SHP77 (cell line): Measurements from ENCODE around the gene AGPAT4.
"Not testable (repeated sequence)": the region's sequence is repeated elsewhere in the genome, so short reads cannot be mapped to it uniquely, and the experiment has no call there.

Source experiments
- DNase-seq, 2 experiments: peaks; one replicate each; lab custom pipeline; 2025; lab: John Stamatoyannopoulos, UW

Gene AGPAT4

GRCh38 chr6:161138543-161139303 lies 135.1 kb downstream of the AGPAT4 start:
- DNase-seq = peak; percentile 21 to 42

DNA sequence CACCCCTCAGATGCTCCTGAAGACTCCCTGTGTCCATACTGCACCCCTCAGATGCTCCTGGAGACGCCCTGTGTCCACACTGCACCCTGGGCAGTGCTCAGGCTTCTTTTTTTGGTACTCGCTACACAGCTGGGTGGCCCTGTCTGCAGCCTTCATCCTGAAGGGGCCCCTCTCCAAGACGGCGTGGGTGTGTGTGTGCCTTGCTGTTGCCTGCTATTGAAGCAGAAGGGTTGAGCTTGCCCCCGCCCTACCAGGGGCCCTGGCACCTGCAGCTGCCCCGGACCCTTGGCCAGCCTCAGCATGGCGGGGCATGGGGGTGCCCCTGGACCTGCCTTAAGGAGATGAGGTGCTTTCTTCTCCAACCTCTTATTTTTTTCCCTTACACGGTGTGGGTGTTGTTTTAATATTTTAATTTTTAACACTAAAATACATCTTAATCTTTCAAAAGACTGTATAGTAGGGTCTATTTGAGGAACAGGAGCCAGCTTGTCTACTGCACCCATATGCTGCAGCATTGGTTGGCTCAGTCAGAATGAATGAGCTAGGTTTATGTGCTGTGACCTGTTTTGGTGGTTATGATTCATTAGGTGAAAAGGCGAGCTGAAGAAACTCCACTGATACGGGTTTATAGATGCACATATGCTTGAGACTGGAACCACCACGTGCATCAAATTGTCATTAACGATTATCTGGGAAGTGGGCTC lies 135.9 kb downstream of the AGPAT4 start:
- DNase-seq = no peak

GRCh38 chr6:161137320-161137719 lies 136.5 kb downstream of the AGPAT4 start:
- DNase-seq = no peak

DNA sequence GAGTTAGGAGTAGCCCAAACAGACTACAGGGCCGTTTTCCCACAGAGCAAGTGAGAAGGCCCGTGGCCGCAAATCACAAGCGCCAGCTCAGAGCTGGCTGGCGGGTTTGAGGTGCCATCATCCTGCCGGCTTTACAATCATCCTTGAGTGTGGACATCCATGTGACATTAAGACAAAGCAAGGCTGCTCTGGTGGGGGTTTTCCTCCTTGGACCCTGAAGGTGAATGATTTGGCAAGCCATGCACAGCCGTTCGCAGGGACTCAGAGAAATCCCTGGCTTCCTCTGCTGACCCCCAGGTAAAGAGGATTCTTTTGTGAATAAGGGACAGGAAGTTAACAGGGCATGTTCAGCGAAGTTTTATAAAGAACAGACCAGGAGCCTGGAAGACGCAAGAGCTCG lies 137.2 kb downstream of the AGPAT4 start:
- DNase-seq = no peak

DNA sequence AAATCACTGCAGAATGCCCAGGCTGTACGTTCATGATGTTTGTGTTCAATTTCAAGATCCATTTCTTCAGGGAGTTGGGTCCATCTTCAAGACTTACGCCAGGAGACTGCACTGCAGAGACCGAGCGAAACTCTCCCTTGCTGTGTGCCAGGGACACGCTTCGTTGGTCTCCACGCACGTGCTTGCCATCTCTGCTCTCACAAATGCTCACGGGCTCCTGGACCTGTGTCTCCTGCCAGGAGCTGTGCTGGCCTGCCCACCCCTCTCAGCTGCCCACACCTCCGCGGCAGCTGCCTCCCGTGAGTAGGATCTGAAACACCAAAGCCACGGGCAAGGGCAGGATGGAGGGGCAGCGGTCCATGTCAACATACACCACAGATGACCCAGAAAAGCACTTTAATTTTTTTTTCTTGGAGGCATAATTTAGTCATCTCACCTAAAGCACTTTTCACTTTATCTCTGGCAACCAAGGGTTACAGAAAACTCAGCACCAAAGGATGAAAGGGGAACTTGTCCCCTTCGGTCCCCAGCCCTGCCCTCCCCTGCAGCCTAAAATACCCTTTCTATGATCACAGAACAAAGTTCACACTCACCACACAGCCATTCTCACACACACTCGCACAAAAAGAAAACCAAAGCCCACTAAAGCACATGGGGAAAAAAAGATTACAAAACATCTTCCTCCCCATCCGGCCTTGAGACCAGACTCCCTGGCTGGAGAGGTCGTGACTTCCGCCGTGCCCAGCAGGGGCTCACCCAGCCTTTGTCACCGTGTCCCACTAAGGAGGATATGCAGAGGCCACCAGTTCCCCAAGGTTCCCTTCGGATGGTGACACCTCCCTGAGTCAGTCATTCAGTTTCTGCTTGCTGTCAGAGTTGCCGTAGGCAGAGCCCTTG lies 137.9 kb downstream of the AGPAT4 start:
- DNase-seq = no peak

- DNase-seq = no peak
These were observed 139.1 kb downstream of the AGPAT4 start for GRCh38 chr6:161134550-161135298.

DNA sequence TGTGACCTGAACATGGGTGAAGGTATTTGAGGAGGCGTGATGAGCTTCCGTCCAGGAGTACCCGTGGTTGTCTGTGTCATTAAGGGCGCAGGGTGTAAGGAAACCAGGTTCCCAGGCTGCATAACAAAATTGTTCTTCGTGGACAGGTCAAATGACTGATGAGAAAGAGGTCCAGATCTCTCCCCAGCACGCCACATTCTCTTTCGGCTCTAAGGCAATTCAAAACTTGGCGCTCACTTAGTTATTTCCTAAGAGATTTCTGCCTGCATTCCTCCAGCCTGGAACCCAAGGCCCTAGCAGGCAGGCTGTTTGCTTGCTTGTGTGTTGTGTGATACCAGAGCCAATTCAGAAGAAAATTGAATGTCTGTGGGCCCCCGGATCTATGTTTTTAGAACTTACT lies 139.9 kb downstream of the AGPAT4 start:
- no peak for DNase-seq

- no peak for DNase-seq
These were observed 141.5 kb downstream of the AGPAT4 start for GRCh38 chr6:161132384-161132783.

GRCh38 chr6:161130967-161131766 lies 142.7 kb downstream of the AGPAT4 start:
- DNase-seq = no peak

DNA sequence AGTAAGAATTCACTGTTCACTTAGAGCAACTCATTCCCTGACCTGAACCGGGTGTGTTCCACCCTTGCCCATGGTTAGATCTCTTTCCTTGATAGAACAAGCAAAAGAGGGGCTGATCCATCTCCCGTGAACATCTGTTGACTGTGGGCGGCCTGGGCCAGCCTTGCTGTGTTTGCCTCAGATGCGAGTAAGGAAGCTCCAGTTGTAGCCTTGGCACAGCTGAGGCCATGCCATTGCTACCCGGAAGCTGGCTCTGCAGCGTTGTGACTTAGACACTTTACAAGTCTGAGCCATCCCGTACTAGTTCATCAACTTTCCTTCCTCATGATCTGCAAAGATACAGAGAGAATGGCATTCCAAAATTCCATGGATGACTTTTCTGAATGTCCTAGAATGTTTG lies 143.3 kb downstream of the AGPAT4 start:
- no peak for DNase-seq

DNA sequence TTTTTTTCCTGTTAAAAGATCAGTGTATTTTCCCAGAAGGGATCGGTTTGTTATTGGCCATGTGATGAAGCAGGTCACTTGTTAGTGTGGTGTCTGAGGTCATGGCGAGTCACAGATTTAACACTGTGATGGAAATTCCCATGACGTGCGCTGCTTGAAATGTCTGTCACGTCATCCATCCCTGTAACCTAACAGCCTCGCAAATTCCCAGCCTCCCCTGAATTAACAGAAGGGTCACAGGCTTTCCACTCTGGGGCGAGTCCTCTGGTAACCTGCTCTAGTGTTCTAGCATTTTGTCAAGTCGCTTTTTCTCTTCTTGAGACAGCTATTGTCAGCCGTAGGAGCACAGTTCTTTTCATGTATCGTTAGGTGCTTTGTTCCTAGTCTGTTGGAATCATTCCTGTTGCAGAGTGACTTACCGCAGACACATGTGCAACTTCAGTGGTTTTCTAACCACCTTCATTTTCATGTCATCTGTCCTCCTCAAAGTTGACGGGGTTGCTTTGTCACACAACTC lies 145.1 kb downstream of the AGPAT4 start:
- DNase-seq = no peak

DNA sequence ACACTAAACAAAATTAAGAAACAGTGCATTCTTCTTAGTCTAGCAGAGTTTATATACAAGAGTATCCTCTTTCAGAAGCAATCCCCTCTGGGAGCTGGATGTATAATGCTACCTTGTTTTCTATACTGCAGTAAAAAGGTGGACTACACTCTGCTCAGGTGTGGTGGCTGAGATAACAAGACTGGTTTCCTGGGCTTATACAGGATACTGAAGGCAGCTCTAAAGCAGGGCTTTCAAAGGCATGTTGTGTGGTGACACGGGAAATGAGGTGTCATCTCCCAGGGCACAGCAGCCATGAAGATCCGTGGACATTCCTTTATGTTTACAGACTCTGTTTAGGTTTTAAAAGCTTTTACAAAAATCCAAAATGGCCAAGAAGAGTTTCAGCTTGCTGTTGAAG lies 145.6 kb downstream of the AGPAT4 start:
- no peak for DNase-seq

DNA sequence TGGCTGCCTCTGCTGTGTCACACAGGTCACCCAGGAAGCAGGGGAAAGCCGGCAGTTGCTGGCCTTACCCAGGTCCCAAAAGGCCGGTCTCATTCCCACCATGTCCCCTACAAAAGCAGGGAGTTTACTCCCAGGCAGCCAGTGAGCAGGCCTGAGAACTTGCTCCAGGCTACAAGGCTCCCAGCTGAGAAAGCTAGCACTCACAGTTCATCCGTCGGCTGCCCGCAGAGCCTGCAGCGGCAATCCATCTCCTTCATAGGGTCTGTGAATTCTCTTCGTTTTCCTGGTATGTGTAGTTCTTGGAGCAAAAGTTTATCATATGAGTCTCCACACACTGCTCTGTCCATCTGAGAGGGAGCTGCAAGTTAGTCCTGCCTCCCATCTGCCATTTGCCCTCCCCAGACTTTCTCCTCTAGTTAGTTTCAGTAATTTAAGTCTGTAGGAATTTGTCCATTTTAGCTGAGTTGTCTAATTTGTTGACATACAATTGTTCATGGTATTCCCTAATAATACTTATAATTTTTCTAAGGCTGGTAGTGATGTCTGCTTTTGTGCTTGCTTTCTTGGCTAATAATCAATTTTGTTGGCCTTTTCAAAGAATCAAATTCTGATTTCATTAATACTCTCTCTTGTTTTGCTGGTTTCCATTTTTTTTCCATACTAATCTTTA lies 146.7 kb downstream of the AGPAT4 start:
- DNase-seq = no peak

DNA sequence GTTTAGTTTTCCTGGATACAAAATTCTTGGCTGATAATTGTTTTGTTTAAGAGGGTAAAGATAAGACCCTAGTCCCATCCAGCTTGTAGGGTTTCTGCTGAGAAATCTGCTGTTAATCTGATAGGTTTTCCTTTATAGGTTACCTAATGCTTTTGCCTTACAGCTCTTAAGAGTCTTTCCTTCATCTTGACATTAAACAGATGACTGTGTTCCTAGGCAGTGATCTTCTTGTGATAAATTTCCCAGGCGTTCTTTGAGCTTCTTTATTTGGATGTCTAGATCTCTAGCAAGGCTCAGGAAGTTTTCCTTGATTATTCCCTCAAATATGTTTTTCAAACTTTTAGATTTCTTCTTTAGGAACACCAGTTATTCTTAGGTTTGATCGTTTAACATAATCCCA lies 148.3 kb downstream of the AGPAT4 start:
- DNase-seq = no peak

- DNase-seq = not testable (repeated sequence)
These were observed 150.5 kb downstream of the AGPAT4 start for GRCh38 chr6:161123319-161123718.

- no peak for DNase-seq
These were observed 155.9 kb downstream of the AGPAT4 start for GRCh38 chr6:161117942-161118341.

DNA sequence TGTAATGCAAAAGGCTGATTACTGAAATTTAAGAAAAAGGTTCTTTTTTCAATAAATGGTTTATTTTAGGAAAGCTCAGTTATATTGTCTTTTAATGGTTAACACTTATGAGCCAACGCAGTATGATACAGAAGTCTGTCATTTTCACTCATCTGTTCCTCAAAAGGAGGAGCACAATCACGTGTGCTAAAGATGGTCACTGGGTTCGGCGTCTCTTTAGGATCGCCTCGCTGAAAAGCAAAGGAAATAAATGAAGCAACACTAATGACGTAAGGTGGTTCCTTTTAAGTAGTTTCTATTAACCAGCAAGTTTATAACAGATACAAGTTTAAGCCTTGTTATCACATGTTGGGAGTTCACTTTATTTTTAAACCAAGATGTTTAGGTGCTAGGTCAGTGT lies 156.6 kb downstream of the AGPAT4 start:
- no peak for DNase-seq

GRCh38 chr6:161116554-161116953 lies 157.3 kb downstream of the AGPAT4 start:
- no peak for DNase-seq

- DNase-seq = no peak
These were observed 158.4 kb downstream of the AGPAT4 start for GRCh38 chr6:161115468-161115867.

DNA sequence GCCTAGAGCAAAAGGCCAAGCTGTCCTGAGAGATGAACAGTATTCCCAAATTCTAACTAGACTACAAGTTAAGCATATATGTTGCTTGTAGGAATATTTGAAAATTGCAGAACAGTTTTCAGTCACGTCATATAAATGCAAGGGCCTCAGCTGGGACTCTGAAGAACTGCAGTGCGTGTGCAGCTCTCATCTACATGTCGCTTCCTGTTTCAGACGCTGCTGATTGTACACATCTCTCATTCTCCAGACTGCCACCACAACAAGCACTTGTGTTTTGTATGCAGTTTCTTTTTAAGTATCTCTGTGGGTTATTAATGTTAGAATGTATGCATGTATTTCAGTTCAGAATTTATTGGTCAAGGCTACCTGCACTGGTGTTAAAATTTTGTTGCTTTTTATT lies 162.6 kb downstream of the AGPAT4 start:
- no peak for DNase-seq
